ENCODE results near the gene ZNF426. TPM values are rescaled to one million over a fixed set of nuclear protein-coding genes. Genes with fewer than 3 reads are reported as not detected.

Gene ZNF426
- total and polyA plus RNA-seq, 2 of the 13 experiments (the other 11 are each of a cell fraction or from before 2014, with no cell fraction given): 3.8 to 14.9 TPM

GRCh38 chr19:9538183-9539058 lies at the start of gene ZNF426 (continued):
- TF ChIP-seq TFAP4 (IDR thresholded peaks at IDR 0.05; ENCODE audit: borderline replicate concordance, low read depth) (peak; percentile 40; the same call in 1 of the 2 replicates), NR3C1 (CRISPR knock-in tag; IDR thresholded peaks at IDR 0.05) (no peak), ZNF704 (CRISPR knock-in tag; IDR thresholded peaks at IDR 0.05; ENCODE audit: borderline replicate concordance) (peak; percentile 55; the same call in 1 of the 2 replicates), SNAPC5 (CRISPR knock-in tag; IDR thresholded peaks at IDR 0.05; ENCODE audit: borderline replicate concordance) (peak; percentile 48; the same call in 1 of the 2 replicates), RAD21 (CRISPR knock-in tag; IDR thresholded peaks at IDR 0.05) (peak; percentile 21; the same call in 1 of the 2 replicates), RFX3 (CRISPR knock-in tag; IDR thresholded peaks at IDR 0.05) (no peak), ZC3H4 (CRISPR knock-in tag; IDR thresholded peaks at IDR 0.05; ENCODE audit: borderline replicate concordance) (no peak), ZNF713 (CRISPR knock-in tag; IDR thresholded peaks at IDR 0.05) (no peak), IRF1 (CRISPR knock-in tag; IDR thresholded peaks at IDR 0.05; ENCODE audit: low read depth) (no peak), MBD4 (IDR thresholded peaks at IDR 0.05; ENCODE audit: borderline replicate concordance, low read length) (no peak), ZSCAN25 (CRISPR knock-in tag; IDR thresholded peaks at IDR 0.05) (peak; percentile 53; the same call in 1 of the 2 replicates), HINFP (CRISPR knock-in tag; IDR thresholded peaks at IDR 0.05; ENCODE audit: low read depth) (0 out of 2 replicates have a peak, but pooled peaks have one; percentile 46), ZNF121 (CRISPR knock-in tag; IDR thresholded peaks at IDR 0.05) (no peak; the same call in 1 of the 2 replicates), ZNF431 (CRISPR knock-in tag; IDR thresholded peaks at IDR 0.05; ENCODE audit: borderline replicate concordance, low read depth) (no peak), MYC (CRISPR knock-in tag; IDR thresholded peaks at IDR 0.05; ENCODE audit: borderline replicate concordance) (peak; percentile 58; the same call in 1 of the 2 replicates), SCMH1 (CRISPR knock-in tag; IDR thresholded peaks at IDR 0.05; ENCODE audit: borderline replicate concordance) (no peak), ZSCAN20 (CRISPR knock-in tag; IDR thresholded peaks at IDR 0.05; ENCODE audit: borderline replicate concordance) (peak; percentile 79; the same call in 1 of the 2 replicates), ZNF674 (CRISPR knock-in tag; IDR thresholded peaks at IDR 0.05; ENCODE audit: low read depth) (no peak), NFIC (IDR thresholded peaks at IDR 0.05; ENCODE audit: low read length) (no peak), ZNF629 (CRISPR knock-in tag; conservative IDR thresholded peaks at IDR 0.05) (peak; percentile 71), RBFOX2 (IDR thresholded peaks at IDR 0.05; ENCODE audit: low read depth, low read length) (peak; percentile 68), ARNT2 (CRISPR knock-in tag; IDR thresholded peaks at IDR 0.05; ENCODE audit: low read depth) (no peak), KAT2B (IDR thresholded peaks at IDR 0.05; ENCODE audit: borderline replicate concordance, low read depth, low read length) (no peak), ZNF567 (CRISPR knock-in tag; IDR thresholded peaks at IDR 0.05; ENCODE audit: borderline replicate concordance) (no peak), REXO4 (CRISPR knock-in tag; IDR thresholded peaks at IDR 0.05; ENCODE audit: borderline replicate concordance) (no peak), HNRNPH1 (optimal IDR thresholded peaks at IDR 0.05; ENCODE audit: low read depth, low read length) (no peak)
